ENCODE results near the gene POLG2. TPM values are rescaled to one million over a fixed set of nuclear protein-coding genes. Genes with fewer than 3 reads are reported as not detected.

The POLG2 gene
- polyA plus RNA-seq, 1 donor from 2014 or later = 16.9 TPM

DNA sequence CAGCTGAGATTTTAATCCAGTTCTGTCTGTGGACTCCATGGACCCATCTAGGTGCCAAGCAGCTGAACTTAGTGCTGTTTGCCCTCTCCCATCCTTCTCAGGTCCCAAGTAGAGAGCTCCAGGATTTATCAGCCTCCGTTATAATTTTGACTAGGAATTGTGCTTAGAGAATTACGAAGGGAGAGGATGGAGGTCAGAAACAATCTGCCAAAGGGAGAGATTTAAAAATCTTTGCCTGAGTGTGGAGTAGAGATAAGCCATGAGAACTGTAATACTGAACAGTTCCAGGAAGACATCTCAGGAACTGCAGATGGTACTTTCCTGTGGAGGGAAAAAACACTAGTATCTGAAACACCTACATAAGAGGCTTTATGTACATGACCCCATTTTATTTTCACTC is 36.9 kb upstream of the POLG2 start:
- Histone ChIP-seq H2AFZ (ENCODE audit: low read depth, low read length) (no peak overlapping the region), H3K4me3 (ENCODE audit: low read length) (no peak overlapping the region), H3K36me3 (ENCODE audit: insufficient read depth, low read length) (peaks cover 17% of the 10 kb centered on the region)

DNA sequence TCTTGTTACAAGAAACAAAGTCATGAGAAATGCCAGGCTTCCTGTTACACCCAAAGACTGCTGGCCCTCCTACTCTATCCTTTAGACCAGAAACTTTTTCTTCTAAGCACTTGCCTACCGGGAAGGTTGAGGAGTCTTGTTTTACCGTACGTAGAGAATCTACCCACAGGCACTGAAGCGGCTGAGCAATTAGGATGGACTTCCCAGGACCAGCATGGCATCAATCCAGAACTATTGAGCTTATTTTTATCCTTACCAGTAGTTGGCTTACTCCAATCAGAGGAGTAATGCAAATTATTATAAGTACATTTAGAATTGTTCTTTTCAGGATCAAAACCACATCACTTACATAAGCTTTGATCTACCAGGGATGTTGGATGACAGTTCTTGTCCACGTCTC is 35.6 kb upstream of the POLG2 start:
- Histone ChIP-seq H3K27ac (ENCODE audit: low read length) (no peak overlapping the region), H2AFZ (ENCODE audit: low read depth, low read length) (no peak overlapping the region), H3K36me3 (ENCODE audit: insufficient read depth, low read length) (peaks cover 15% of the 10 kb centered on the region), H3K4me2 (ENCODE audit: low read length) (no peak overlapping the region), H4K20me1 (ENCODE audit: insufficient read depth) (no peaks in the 10 kb centered on the region), H3K4me3 (ENCODE audit: low read length) (no peak overlapping the region), H3K9ac (ENCODE audit: low read length) (no peak overlapping the region), H3K27me3 (ENCODE audit: insufficient read depth, low read depth, low read length) (no peaks in the 10 kb centered on the region), H3F3A (ENCODE audit: insufficient read depth, low read length, poor library complexity, severe bottlenecking) (no peaks in the 10 kb centered on the region), H3K79me2 (replicated peaks; ENCODE audit: insufficient read depth, low read length) (no peaks in the 10 kb centered on the region), H3K9me3 (ENCODE audit: low read length) (no peaks in the 10 kb centered on the region), H3K9me2 (ENCODE audit: insufficient read depth, low read length) (no peaks in the 10 kb centered on the region)
- TF ChIP-seq EZH2 (IDR thresholded peaks at IDR 0.05; ENCODE audit: borderline replicate concordance, insufficient read depth, low read length, poor library complexity, severe bottlenecking) (no peak), EP300 (conservative IDR thresholded peaks at IDR 0.05; ENCODE audit: poor library complexity, severe bottlenecking) (no peak), MXI1 (conservative IDR thresholded peaks at IDR 0.05; ENCODE audit: poor library complexity, severe bottlenecking) (no peak), RAD21 (conservative IDR thresholded peaks at IDR 0.05) (no peak), CTCF (IDR thresholded peaks at IDR 0.05; ENCODE audit: poor library complexity, severe bottlenecking) (no peak), TAF1 (IDR thresholded peaks at IDR 0.05; ENCODE audit: low read depth) (no peak), SMC3 (conservative IDR thresholded peaks at IDR 0.05; ENCODE audit: poor library complexity) (no peak), POLR2AphosphoS5 (IDR thresholded peaks at IDR 0.05) (no peak)
- TF ChIP-seq, protein P1, sequence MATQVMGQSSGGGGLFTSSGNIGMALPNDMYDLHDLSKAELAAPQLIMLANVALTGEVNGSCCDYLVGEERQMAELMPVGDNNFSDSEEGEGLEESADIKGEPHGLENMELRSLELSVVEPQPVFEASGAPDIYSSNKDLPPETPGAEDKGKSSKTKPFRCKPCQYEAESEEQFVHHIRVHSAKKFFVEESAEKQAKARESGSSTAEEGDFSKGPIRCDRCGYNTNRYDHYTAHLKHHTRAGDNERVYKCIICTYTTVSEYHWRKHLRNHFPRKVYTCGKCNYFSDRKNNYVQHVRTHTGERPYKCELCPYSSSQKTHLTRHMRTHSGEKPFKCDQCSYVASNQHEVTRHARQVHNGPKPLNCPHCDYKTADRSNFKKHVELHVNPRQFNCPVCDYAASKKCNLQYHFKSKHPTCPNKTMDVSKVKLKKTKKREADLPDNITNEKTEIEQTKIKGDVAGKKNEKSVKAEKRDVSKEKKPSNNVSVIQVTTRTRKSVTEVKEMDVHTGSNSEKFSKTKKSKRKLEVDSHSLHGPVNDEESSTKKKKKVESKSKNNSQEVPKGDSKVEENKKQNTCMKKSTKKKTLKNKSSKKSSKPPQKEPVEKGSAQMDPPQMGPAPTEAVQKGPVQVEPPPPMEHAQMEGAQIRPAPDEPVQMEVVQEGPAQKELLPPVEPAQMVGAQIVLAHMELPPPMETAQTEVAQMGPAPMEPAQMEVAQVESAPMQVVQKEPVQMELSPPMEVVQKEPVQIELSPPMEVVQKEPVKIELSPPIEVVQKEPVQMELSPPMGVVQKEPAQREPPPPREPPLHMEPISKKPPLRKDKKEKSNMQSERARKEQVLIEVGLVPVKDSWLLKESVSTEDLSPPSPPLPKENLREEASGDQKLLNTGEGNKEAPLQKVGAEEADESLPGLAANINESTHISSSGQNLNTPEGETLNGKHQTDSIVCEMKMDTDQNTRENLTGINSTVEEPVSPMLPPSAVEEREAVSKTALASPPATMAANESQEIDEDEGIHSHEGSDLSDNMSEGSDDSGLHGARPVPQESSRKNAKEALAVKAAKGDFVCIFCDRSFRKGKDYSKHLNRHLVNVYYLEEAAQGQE (IDR thresholded peaks at IDR 0.05; ENCODE audit: borderline replicate concordance) = no peak

More for the DNA sequence above, 36.9 kb upstream of the POLG2 start:
- TF ChIP-seq EP300 (conservative IDR thresholded peaks at IDR 0.05; ENCODE audit: poor library complexity, severe bottlenecking) = no peak
- TF ChIP-seq EZH2 (IDR thresholded peaks at IDR 0.05; ENCODE audit: borderline replicate concordance, insufficient read depth, low read length, poor library complexity, severe bottlenecking) = no peak
- no peak for TF ChIP-seq RAD21 (conservative IDR thresholded peaks at IDR 0.05)
- no peak for TF ChIP-seq CTCF (IDR thresholded peaks at IDR 0.05; ENCODE audit: poor library complexity, severe bottlenecking)
- no peak for TF ChIP-seq POLR2AphosphoS5 (IDR thresholded peaks at IDR 0.05)
- no peak for TF ChIP-seq TAF1 (IDR thresholded peaks at IDR 0.05; ENCODE audit: low read depth)
- TF ChIP-seq, protein P1 (IDR thresholded peaks at IDR 0.05; ENCODE audit: borderline replicate concordance) = no peak
- no peak for TF ChIP-seq SMC3 (conservative IDR thresholded peaks at IDR 0.05; ENCODE audit: poor library complexity)
- TF ChIP-seq MXI1 (conservative IDR thresholded peaks at IDR 0.05; ENCODE audit: poor library complexity, severe bottlenecking) = no peak
- no peaks in the 10 kb centered on the region for H3K79me2 ChIP-seq (replicated peaks; ENCODE audit: insufficient read depth, low read length)
- no peaks in the 10 kb centered on the region for H3K27me3 ChIP-seq (ENCODE audit: insufficient read depth, low read depth, low read length)
- H3K27ac ChIP-seq (ENCODE audit: low read length) = no peak overlapping the region
- H3K9me3 ChIP-seq (ENCODE audit: low read length) = no peaks in the 10 kb centered on the region
- H3K4me2 ChIP-seq (ENCODE audit: low read length) = no peak overlapping the region
- no peaks in the 10 kb centered on the region for H3K9me2 ChIP-seq (ENCODE audit: insufficient read depth, low read length)
- no peaks in the 10 kb centered on the region for H4K20me1 ChIP-seq (ENCODE audit: insufficient read depth)
- no peak overlapping the region for H3K9ac ChIP-seq (ENCODE audit: low read length)
- no peaks in the 10 kb centered on the region for H3F3A ChIP-seq (ENCODE audit: insufficient read depth, low read length, poor library complexity, severe bottlenecking)
